ENCODE data around the gene UBR2.

UBR2 gene

GRCh38 chr6:42563697-42564505 lies at the start of gene UBR2:
Gene UBR2 (plus strand): TSS chr6:42564029. CDS start chr6:42564320, 291 bp downstream.
- DNase-seq: peak; percentile 95

- no peak for DNase-seq
Measured at GRCh38 chr6:42514745-42515144, 49.1 kb upstream of the UBR2 start.

GRCh38 chr6:42519779-42520178 lies 44.0 kb upstream of the UBR2 start:
- DNase-seq: no peak

GRCh38 chr6:42520786-42521607 lies 42.8 kb upstream of the UBR2 start:
- DNase-seq: no peak

GRCh38 chr6:42522036-42522435 lies 41.8 kb upstream of the UBR2 start:
- DNase-seq: no peak

GRCh38 chr6:42522942-42523814 lies 40.7 kb upstream of the UBR2 start:
- DNase-seq: no peak

GRCh38 chr6:42525206-42525605 lies 38.6 kb upstream of the UBR2 start:
- DNase-seq: no peak

- DNase-seq: no peak
Measured at GRCh38 chr6:42526616-42527015, 37.2 kb upstream of the UBR2 start.

- no peak for DNase-seq
Measured at GRCh38 chr6:42527204-42527603, 36.6 kb upstream of the UBR2 start.

GRCh38 chr6:42530296-42530695 lies 33.5 kb upstream of the UBR2 start:
- DNase-seq: no peak

- no peak for DNase-seq
Measured at GRCh38 chr6:42530751-42531150, 33.1 kb upstream of the UBR2 start.

GRCh38 chr6:42532038-42532669 lies 31.7 kb upstream of the UBR2 start:
- DNase-seq: peak; percentile 35

- no peak for DNase-seq
Measured at GRCh38 chr6:42533794-42534193, 30.0 kb upstream of the UBR2 start.

GRCh38 chr6:42537536-42537935 lies 26.3 kb upstream of the UBR2 start:
- DNase-seq: no peak

GRCh38 chr6:42539135-42539534 lies 24.7 kb upstream of the UBR2 start:
- DNase-seq: no peak

- DNase-seq: no peak
Measured at GRCh38 chr6:42545226-42545773, 18.5 kb upstream of the UBR2 start.

GRCh38 chr6:42547407-42548329 lies 16.2 kb upstream of the UBR2 start:
- peak; percentile 89 for DNase-seq

- no peak for DNase-seq
Measured at GRCh38 chr6:42550277-42550676, 13.6 kb upstream of the UBR2 start.

GRCh38 chr6:42551217-42551616 lies 12.6 kb upstream of the UBR2 start:
- DNase-seq: no peak

GRCh38 chr6:42552380-42552779 lies 11.4 kb upstream of the UBR2 start:
- no peak for DNase-seq
